Mesenchymal stem cell (in vitro differentiated cells and primary cell): ENCODE data around the gene PXDN.
A peak's percentile ranks its signal among the peaks of the same experiment; 100 is the strongest.

Experiments used
- DNase-seq: peaks from one replicate; pipeline ENCODE4 v3.0.0-alpha.2; 2013
- H2AFZ ChIP-seq: one replicate; pipeline ENCODE4 v1.6.1; 2013; ENCODE audit warnings: low read depth, mild to moderate bottlenecking, control low read depth, inconsistent platforms, low read length, moderate library complexity
- H2AK5ac ChIP-seq: 2 replicates; pipeline ENCODE4 v1.6.1; 2013; ENCODE audit warnings: low read length, moderate library complexity, mild to moderate bottlenecking, inconsistent platforms; ENCODE audit not compliant: severe bottlenecking
- H2BK120ac ChIP-seq: one replicate; pipeline ENCODE4 v1.6.1; 2013; ENCODE audit warnings: low read depth, mild to moderate bottlenecking, inconsistent platforms, low read length, moderate library complexity
- H2BK12ac ChIP-seq, 2 experiments: one replicate each; pipeline ENCODE4 v1.6.1; 2013; ENCODE audit warnings: inconsistent platforms in 2 of 2, low read length in 2 of 2, mild to moderate bottlenecking in 2 of 2, moderate library complexity in 2 of 2, control low read depth in 1 of 2
- H2BK15ac ChIP-seq: one replicate; pipeline ENCODE4 v1.6.1; 2013; ENCODE audit warnings: mild to moderate bottlenecking, low read depth, inconsistent platforms; ENCODE audit not compliant: poor library complexity, severe bottlenecking
- H2BK5ac ChIP-seq: 2 replicates; pipeline ENCODE4 v1.6.1; 2013; ENCODE audit warnings: low read depth, mild to moderate bottlenecking, low read length, control low read depth, inconsistent platforms; ENCODE audit not compliant: poor library complexity, severe bottlenecking
- H3K14ac ChIP-seq, 2 experiments: one replicate each; pipeline ENCODE4 v1.6.1; 2013; ENCODE audit warnings: inconsistent platforms in 2 of 2, low read length in 2 of 2, control low read depth in 1 of 2, mild to moderate bottlenecking in 1 of 2, moderate library complexity in 1 of 2
- H3K18ac ChIP-seq, 2 experiments: one replicate each; pipeline ENCODE4 v1.6.1; 2013; ENCODE audit warnings: inconsistent platforms in 2 of 2, low read length in 2 of 2, control low read depth in 1 of 2, low read depth in 1 of 2, mild to moderate bottlenecking in 1 of 2
- H3K23ac ChIP-seq, 2 experiments: one replicate each; pipeline ENCODE4 v1.6.1; 2013; ENCODE audit warnings: inconsistent platforms in 2 of 2, low read length in 2 of 2, mild to moderate bottlenecking in 2 of 2, moderate library complexity in 2 of 2, control low read depth in 1 of 2
- H3K27ac ChIP-seq: 2 replicates; pipeline ENCODE4 v1.5.1; 2013; ENCODE audit warnings: mild to moderate bottlenecking, moderate library complexity, low read length, control low read depth, inconsistent platforms; ENCODE audit not compliant: poor library complexity, severe bottlenecking
- H3K27me3 ChIP-seq, 2 experiments: 2 replicates each; pipeline versions ENCODE4 v1.6.1 to v1.7.0; 2013; ENCODE audit warnings: low read length in 2 of 2, mild to moderate bottlenecking in 2 of 2, moderate library complexity in 2 of 2, control low read depth in 1 of 2, inconsistent platforms in 1 of 2; ENCODE audit not compliant: control insufficient read depth in 1 of 2, insufficient read depth in 1 of 2
- H3K36me3 ChIP-seq, 2 experiments: 2 replicates each; pipeline versions ENCODE4 v1.6.1 to v1.7.0; 2013; ENCODE audit warnings: low read length in 2 of 2, control low read depth in 1 of 2, inconsistent platforms in 1 of 2, low read depth in 1 of 2, mild to moderate bottlenecking in 1 of 2; ENCODE audit not compliant: insufficient read depth in 2 of 2, control insufficient read depth in 1 of 2
- H3K4ac ChIP-seq, 2 experiments: one replicate each; pipeline ENCODE4 v1.6.1; 2013; ENCODE audit warnings: inconsistent platforms in 2 of 2, low read length in 2 of 2, mild to moderate bottlenecking in 2 of 2, moderate library complexity in 2 of 2, control low read depth in 1 of 2, low read depth in 1 of 2
- H3K4me1 ChIP-seq: 2 replicates; pipeline ENCODE4 v1.6.1; 2013; ENCODE audit warnings: low read depth, low read length, control low read depth; ENCODE audit not compliant: control insufficient read depth, insufficient read depth
- H3K4me2 ChIP-seq: 2 replicates; pipeline ENCODE4 v1.6.1; 2013; ENCODE audit warnings: low read length, mild to moderate bottlenecking, inconsistent platforms; ENCODE audit not compliant: poor library complexity, severe bottlenecking
- H3K4me3 ChIP-seq, 2 experiments: 2 replicates each; pipeline versions ENCODE4 v1.5.1 to v1.7.0; 2013; ENCODE audit warnings: low read length in 2 of 2, mild to moderate bottlenecking in 2 of 2, control low read depth in 1 of 2, low read depth in 1 of 2; ENCODE audit not compliant: insufficient read depth in 1 of 2
- H3K79me1 ChIP-seq: replicated peaks from 2 replicates; pipeline ENCODE4 v1.6.1; 2013; ENCODE audit warnings: mild to moderate bottlenecking, control low read depth, low read length, inconsistent platforms; ENCODE audit not compliant: poor library complexity, severe bottlenecking
- H3K9ac ChIP-seq: 2 replicates; pipeline ENCODE4 v1.7.0; 2013; ENCODE audit warnings: mild to moderate bottlenecking, low read length, moderate library complexity
- H3K9me3 ChIP-seq: 2 replicates; pipeline ENCODE4 v1.7.0; 2013; ENCODE audit warnings: mild to moderate bottlenecking, low read length; ENCODE audit not compliant: control insufficient read depth
- H4K8ac ChIP-seq: one replicate; pipeline ENCODE4 v1.6.1; 2013; ENCODE audit warnings: inconsistent platforms, mild to moderate bottlenecking, low read length, moderate library complexity
- H4K91ac ChIP-seq: one replicate; pipeline ENCODE4 v1.6.1; 2013; ENCODE audit warnings: mild to moderate bottlenecking, low read length, inconsistent platforms
- WGBS: methylation state at CpG from one replicate; pipeline ENCODE4 v1.1.7; 2013; ENCODE audit warnings: mixed read lengths; 5-methylcytosine and 5-hydroxymethylcytosine counted together

Gene PXDN

GRCh38 chr2:1600191-1601066 lies 143.9 kb downstream of the PXDN start:
- Histone ChIP-seq H3K18ac (peak overlapping the region; percentile 29 to 79), H3K4me2 (no peak overlapping the region), H3K79me1 (peaks cover 3% of the 10 kb centered on the region), H3K9me3 (no peaks in the 10 kb centered on the region), H2AK5ac (no peak overlapping the region), H3K36me3 (peaks cover 0 to 5% of the 10 kb centered on the region in 2 experiments), H3K23ac (no peak overlapping the region), H2BK15ac (no peak overlapping the region), H3K27me3 (peaks cover 0 to 50% of the 10 kb centered on the region in 2 experiments), H2AFZ (no peak overlapping the region), H2BK12ac (peak overlapping the region; percentile 80 to 86), H2BK5ac (no peak overlapping the region), H4K91ac (peak overlapping the region; percentile 79), H3K4me3 (no peak overlapping the region), H3K14ac (peak overlapping the region in 1 of 2 experiments; percentile 61), H3K4me1 (peaks cover 27% of the 10 kb centered on the region), H3K27ac (no peak overlapping the region), H3K4ac (peak overlapping the region; percentile 8 to 55), H2BK120ac (no peak overlapping the region), H3K9ac (no peak overlapping the region), H4K8ac (no peak overlapping the region)
- 41% methylated on average over 29 of the region's 29 CpGs for whole genome bisulfite sequencing
- peak; percentile 96 for DNase-seq

DNA sequence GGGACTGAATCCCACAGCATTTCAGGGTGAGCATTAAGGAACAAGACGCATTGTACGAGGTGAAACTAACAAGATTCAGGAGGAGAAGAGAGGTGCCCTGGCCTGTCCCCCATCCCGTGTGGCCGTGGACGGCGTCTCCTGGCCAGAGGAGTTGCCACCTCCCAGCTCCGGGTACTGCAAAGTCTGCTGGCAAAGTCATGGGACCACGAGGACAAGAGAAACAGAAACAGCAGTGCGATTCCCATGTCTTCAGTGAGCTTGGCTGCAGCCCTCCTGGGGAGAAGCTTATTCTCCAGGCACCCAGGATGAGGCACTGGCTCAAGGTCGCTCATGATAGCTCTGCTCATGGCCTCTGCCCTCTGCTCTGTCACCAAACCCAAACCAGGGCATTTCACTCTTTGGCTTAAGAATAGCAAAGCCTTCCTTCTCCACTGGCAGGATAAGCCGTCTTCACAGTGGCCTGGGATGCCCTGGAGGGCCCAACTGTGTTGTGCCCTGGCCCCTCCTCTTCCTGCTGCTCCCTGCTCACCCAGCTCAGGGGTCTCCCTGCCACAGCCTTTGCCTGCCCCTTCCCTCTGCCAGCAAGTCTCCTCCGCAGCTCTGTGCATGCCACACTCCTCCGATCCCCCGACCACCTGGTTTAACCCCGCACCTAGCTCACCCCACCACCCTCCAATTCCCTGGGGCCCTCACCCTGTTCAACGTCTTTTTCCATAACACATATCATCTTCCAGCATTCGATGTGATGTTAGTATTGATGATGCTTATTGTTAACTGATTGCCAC lies 144.8 kb downstream of the PXDN start:
- H4K8ac ChIP-seq: peak overlapping the region; percentile 20
- H3K4me1 ChIP-seq: peaks cover 27% of the 10 kb centered on the region
- peaks cover 3% of the 10 kb centered on the region for H3K79me1 ChIP-seq
- peak overlapping the region; percentile 20 for H2BK15ac ChIP-seq
- peak overlapping the region; percentile 92 for H4K91ac ChIP-seq
- no peak overlapping the region for H2AK5ac ChIP-seq
- 91% methylated on average over 14 of the region's 17 CpGs for WGBS
- peak overlapping the region in 1 of 2 experiments; percentile 79 for H3K18ac ChIP-seq
- DNase-seq: no peak
- no peak overlapping the region for H3K23ac ChIP-seq
- H2BK12ac ChIP-seq: peak overlapping the region; percentile 22 to 80
- H3K4me3 ChIP-seq: no peak overlapping the region
- H3K9ac ChIP-seq: no peak overlapping the region
- no peak overlapping the region for H2BK5ac ChIP-seq
- no peak overlapping the region for H3K4me2 ChIP-seq
- H3K36me3 ChIP-seq: peaks cover 0 to 5% of the 10 kb centered on the region in 2 experiments
- H3K27me3 ChIP-seq: peaks cover 0 to 50% of the 10 kb centered on the region in 2 experiments
- H3K14ac ChIP-seq: peak overlapping the region in 1 of 2 experiments; percentile 61
- no peak overlapping the region for H3K27ac ChIP-seq
- H3K9me3 ChIP-seq: no peaks in the 10 kb centered on the region
- H3K4ac ChIP-seq: peak overlapping the region in 1 of 2 experiments; percentile 30
- H2AFZ ChIP-seq: no peak overlapping the region
- peak overlapping the region; percentile 55 for H2BK120ac ChIP-seq

DNA sequence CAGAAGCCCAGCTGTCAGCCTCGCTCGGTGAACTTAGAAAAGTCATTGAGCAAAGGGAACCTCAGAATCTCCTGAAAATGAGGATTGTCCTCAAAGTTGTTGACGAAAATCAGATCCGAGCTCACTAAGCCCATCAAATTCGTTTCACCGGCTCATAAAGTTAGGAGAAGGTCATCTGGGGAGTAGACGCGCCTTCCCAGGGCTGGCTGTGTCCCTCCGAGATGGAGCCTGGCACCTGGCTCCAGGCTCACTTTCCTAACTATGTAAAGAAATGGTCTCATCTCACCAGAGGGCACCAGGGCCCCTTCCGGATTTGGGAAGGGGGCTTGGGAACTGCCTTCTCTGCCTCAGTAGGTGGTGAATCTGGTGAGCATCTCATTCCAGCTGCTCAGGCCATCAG lies 145.5 kb downstream of the PXDN start:
- H3K4me1 ChIP-seq: peaks cover 31% of the 10 kb centered on the region
- H3K36me3 ChIP-seq: peaks cover 0 to 5% of the 10 kb centered on the region in 2 experiments
- H2BK12ac ChIP-seq: no peak overlapping the region
- no peak overlapping the region for H3K23ac ChIP-seq
- H3K4me3 ChIP-seq: no peak overlapping the region
- no peak overlapping the region for H3K14ac ChIP-seq
- H4K8ac ChIP-seq: no peak overlapping the region
- H3K9me3 ChIP-seq: no peaks in the 10 kb centered on the region
- no peak for DNase-seq
- H2BK15ac ChIP-seq: no peak overlapping the region
- H3K79me1 ChIP-seq: peaks cover 3% of the 10 kb centered on the region
- no peak overlapping the region for H2BK120ac ChIP-seq
- WGBS: 97% methylated on average over 10 of the region's 10 CpGs
- H3K9ac ChIP-seq: no peak overlapping the region
- H3K4me2 ChIP-seq: no peak overlapping the region
- H3K27me3 ChIP-seq: peaks cover 0 to 50% of the 10 kb centered on the region in 2 experiments
- H3K4ac ChIP-seq: no peak overlapping the region
- H4K91ac ChIP-seq: no peak overlapping the region
- H2AK5ac ChIP-seq: no peak overlapping the region
- no peak overlapping the region for H2BK5ac ChIP-seq
- H2AFZ ChIP-seq: no peak overlapping the region
- H3K18ac ChIP-seq: no peak overlapping the region
- no peak overlapping the region for H3K27ac ChIP-seq
